Panc1 (cell line): ENCODE data around the gene DNAL4. TPM values are rescaled to one million over a fixed set of nuclear protein-coding genes. Genes with fewer than 3 reads are reported as not detected.

Experiments used
- ATAC-seq: fragments of 200-7000 bp; cut with Tn5 transposase; 2 replicates; pipeline ENCODE4 v1.9.1; 2020; ENCODE audit warnings: mild to moderate bottlenecking, moderate library complexity
- BruUV-seq: library from RNA; stranded (reverse); fragments of 400-500 nt; replicated peaks from 2 replicates; lab custom pipeline; 2021; lab: Mats Ljungman, UMichigan
- CTCF ChIA-PET: fragments of 300-600 bp; sonication (Branson Sonifier 250); formaldehyde crosslinking; loops from one replicate; lab custom pipeline; 2022; ENCODE audit warnings: antibody characterized with exemption; lab: Charles Lee
- POLR2A ChIA-PET: fragments of 300-600 bp; sonication (Branson Sonifier 250); formaldehyde crosslinking; loops from one replicate; lab custom pipeline; 2022; ENCODE audit warnings: antibody characterized with exemption; lab: Charles Lee
- DNase-seq: peaks from one replicate; pipeline ENCODE4 v3.0.0-alpha.2; 2010; ENCODE audit warnings: low read depth, low spot score
- H3K27ac ChIP-seq: 2 replicates; pipeline ENCODE4 v1.5.1; 2011; ENCODE audit warnings: mild to moderate bottlenecking, low read length, inconsistent platforms
- H3K27me3 ChIP-seq: fragments of 200-500 bp; sonication (Bioruptor generic); 2 replicates; pipeline ENCODE4 v1.6.0; 2014; ENCODE audit warnings: low read length, inconsistent platforms; ENCODE audit not compliant: control insufficient read depth, insufficient read depth
- H3K36me3 ChIP-seq: fragments of 200-500 bp; sonication (Bioruptor generic); 2 replicates; pipeline ENCODE4 v1.5.1; 2014; ENCODE audit warnings: inconsistent platforms, mild to moderate bottlenecking, low read length, moderate library complexity; ENCODE audit not compliant: control insufficient read depth, insufficient read depth
- H3K4me1 ChIP-seq: 2 replicates; pipeline ENCODE4 v1.5.1; 2011; ENCODE audit warnings: inconsistent platforms, mild to moderate bottlenecking, low read length, moderate library complexity; ENCODE audit not compliant: control insufficient read depth, insufficient read depth
- H3K4me3 ChIP-seq, 2 experiments: 2 replicates each; pipeline ENCODE4 v1.5.1; 2011 to 2012; ENCODE audit warnings: low read depth in 2 of 2, low read length in 2 of 2, mild to moderate bottlenecking in 2 of 2, inconsistent platforms in 1 of 2, moderate library complexity in 1 of 2
- H3K9me3 ChIP-seq: fragments of 200-500 bp; sonication (Bioruptor generic); 2 replicates; pipeline ENCODE4 v1.5.1; 2014; ENCODE audit warnings: low read depth, mild to moderate bottlenecking, inconsistent platforms, low read length, moderate library complexity; ENCODE audit not compliant: control insufficient read depth, insufficient read depth
- POLR2AphosphoS5 ChIP-seq: IDR thresholded peaks from 2 replicates; pipeline ENCODE4 v1.6.1; 2012; ENCODE audit warnings: mild to moderate bottlenecking, low read depth, low read length, moderate library complexity
- SIN3A ChIP-seq: IDR thresholded peaks from 2 replicates; pipeline ENCODE4 v1.6.1; 2012; ENCODE audit warnings: low read depth, mild to moderate bottlenecking, low read length, moderate library complexity, borderline replicate concordance; ENCODE audit not compliant: insufficient read depth
- TCF7L2 ChIP-seq: IDR thresholded peaks from 2 replicates; pipeline ENCODE4 v1.6.1; 2011; ENCODE audit warnings: mild to moderate bottlenecking, low read depth, low read length, inconsistent platforms
- in situ Hi-C: cut with HindIII; loops from 2 replicates; pipeline ENCODE4 v1.10.0; 2016; ENCODE audit warnings: low sequenced_read_pairs, low pct_unique_long_range_greater_than_20kb
- intact Hi-C: fragments of 100-400 bp; cut with micrococcal nuclease; formaldehyde crosslinking; loops from one replicate; pipeline ENCODE4 v1.10.0; 2022; ENCODE audit not compliant: unreplicated experiment
- total RNA-seq: library from RNA; stranded (reverse); gene quantifications from one replicate; pipeline ENCODE4 v1.2.1, GENCODE V29; 2021; ENCODE audit not compliant: unreplicated experiment
- TF ChIP-seq, protein P1 (sequence below): fragments of 450-650 bp; IDR thresholded peaks from 2 replicates; pipeline ENCODE4 v1.5.1; 2017; ENCODE audit warnings: mild to moderate bottlenecking
- TF ChIP-seq, protein P2 (sequence below), 2 experiments: IDR thresholded peaks; 2 replicates each; pipeline ENCODE4 v1.6.1; 2011 to 2012; ENCODE audit warnings: low read depth in 2 of 2, control low read depth in 1 of 2, low read length in 1 of 2, mild to moderate bottlenecking in 1 of 2, moderate library complexity in 1 of 2; ENCODE audit not compliant: insufficient read depth in 1 of 2

DNAL4 gene
- total RNA-seq, 1 experiment from 2014 or later = 10.5 TPM

DNA sequence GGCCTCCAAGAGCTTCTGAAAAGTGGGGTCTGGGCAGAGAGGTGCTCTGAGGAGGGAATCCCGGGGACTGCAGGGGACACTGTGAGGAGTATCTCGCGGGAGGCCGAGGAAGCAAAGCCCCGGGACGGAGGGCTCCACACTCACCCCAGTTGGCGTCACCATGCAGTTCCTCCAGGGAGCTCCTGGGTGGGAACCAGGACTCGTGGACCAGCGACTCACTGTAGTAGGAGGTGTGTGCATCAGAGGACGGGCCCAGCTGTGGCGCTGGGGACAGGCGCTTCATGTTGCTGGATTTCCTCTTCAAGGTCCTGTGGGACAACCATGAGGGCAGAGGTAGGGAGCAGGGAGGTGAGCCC lies 42.9 kb downstream of the DNAL4 start:
- POLR2A ChIA-PET = no interaction called here
- in situ Hi-C loops = no loop called here
- H3K27ac ChIP-seq = no peak overlapping the region

DNA sequence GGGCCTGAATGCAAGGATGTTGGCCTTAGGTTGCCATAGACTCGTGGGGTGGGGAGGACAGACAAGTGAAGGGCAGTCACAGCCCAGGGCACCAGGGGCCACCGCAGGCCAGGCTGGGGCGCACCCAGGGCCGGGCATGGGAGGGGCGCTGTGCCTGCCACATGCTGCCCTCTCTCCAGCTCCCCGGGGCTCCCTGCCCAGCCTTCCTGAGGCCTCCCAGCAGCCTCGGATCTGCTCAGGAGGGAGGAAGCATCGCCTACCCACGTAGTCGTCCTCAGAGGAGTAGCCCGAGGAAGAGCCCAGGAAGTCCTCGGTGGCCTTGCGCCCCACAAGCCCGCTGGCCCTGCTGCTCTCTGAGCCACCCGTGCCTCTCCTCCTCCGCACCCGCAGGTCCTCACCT lies 43.3 kb downstream of the DNAL4 start:
- intact Hi-C loops = no loop called here
- in situ Hi-C loops = no loop called here
- Histone ChIP-seq H3K9me3 (no peaks in the 10 kb centered on the region), H3K27me3 (no peaks in the 10 kb centered on the region), H3K36me3 (no peaks in the 10 kb centered on the region), H3K4me3 (no peak overlapping the region), H3K27ac (no peak overlapping the region), H3K4me1 (peaks cover 5% of the 10 kb centered on the region; the same call in 1 of the 2 replicates)
- ATAC-seq = no peak
- no peak for DNase-seq
- TF ChIP-seq TCF7L2 (no peak), SIN3A (no peak), POLR2AphosphoS5 (no peak)
- TF ChIP-seq, protein P1, sequence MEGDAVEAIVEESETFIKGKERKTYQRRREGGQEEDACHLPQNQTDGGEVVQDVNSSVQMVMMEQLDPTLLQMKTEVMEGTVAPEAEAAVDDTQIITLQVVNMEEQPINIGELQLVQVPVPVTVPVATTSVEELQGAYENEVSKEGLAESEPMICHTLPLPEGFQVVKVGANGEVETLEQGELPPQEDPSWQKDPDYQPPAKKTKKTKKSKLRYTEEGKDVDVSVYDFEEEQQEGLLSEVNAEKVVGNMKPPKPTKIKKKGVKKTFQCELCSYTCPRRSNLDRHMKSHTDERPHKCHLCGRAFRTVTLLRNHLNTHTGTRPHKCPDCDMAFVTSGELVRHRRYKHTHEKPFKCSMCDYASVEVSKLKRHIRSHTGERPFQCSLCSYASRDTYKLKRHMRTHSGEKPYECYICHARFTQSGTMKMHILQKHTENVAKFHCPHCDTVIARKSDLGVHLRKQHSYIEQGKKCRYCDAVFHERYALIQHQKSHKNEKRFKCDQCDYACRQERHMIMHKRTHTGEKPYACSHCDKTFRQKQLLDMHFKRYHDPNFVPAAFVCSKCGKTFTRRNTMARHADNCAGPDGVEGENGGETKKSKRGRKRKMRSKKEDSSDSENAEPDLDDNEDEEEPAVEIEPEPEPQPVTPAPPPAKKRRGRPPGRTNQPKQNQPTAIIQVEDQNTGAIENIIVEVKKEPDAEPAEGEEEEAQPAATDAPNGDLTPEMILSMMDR = no peak
- TF ChIP-seq, protein P2, sequence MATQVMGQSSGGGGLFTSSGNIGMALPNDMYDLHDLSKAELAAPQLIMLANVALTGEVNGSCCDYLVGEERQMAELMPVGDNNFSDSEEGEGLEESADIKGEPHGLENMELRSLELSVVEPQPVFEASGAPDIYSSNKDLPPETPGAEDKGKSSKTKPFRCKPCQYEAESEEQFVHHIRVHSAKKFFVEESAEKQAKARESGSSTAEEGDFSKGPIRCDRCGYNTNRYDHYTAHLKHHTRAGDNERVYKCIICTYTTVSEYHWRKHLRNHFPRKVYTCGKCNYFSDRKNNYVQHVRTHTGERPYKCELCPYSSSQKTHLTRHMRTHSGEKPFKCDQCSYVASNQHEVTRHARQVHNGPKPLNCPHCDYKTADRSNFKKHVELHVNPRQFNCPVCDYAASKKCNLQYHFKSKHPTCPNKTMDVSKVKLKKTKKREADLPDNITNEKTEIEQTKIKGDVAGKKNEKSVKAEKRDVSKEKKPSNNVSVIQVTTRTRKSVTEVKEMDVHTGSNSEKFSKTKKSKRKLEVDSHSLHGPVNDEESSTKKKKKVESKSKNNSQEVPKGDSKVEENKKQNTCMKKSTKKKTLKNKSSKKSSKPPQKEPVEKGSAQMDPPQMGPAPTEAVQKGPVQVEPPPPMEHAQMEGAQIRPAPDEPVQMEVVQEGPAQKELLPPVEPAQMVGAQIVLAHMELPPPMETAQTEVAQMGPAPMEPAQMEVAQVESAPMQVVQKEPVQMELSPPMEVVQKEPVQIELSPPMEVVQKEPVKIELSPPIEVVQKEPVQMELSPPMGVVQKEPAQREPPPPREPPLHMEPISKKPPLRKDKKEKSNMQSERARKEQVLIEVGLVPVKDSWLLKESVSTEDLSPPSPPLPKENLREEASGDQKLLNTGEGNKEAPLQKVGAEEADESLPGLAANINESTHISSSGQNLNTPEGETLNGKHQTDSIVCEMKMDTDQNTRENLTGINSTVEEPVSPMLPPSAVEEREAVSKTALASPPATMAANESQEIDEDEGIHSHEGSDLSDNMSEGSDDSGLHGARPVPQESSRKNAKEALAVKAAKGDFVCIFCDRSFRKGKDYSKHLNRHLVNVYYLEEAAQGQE (IDR thresholded peaks at IDR 0.05; ENCODE audit: insufficient read depth in 1 of 2, low read depth in 2 of 2, low read length in 1 of 2) = no peak
- BruUV-seq = no TSS peak
- POLR2A ChIA-PET = no interaction called here
- CTCF ChIA-PET = no interaction called here

More for the DNA sequence above, 42.9 kb downstream of the DNAL4 start:
- no TSS peak for BruUV-seq
- Histone ChIP-seq H3K27me3 (no peaks in the 10 kb centered on the region), H3K4me3 (no peak overlapping the region), H3K9me3 (no peaks in the 10 kb centered on the region), H3K4me1 (peaks cover 5% of the 10 kb centered on the region; the same call in 1 of the 2 replicates), H3K36me3 (no peaks in the 10 kb centered on the region)
- intact Hi-C loops = no loop called here
- TF ChIP-seq, protein P2 (IDR thresholded peaks at IDR 0.05; ENCODE audit: insufficient read depth in 1 of 2, low read depth in 2 of 2, low read length in 1 of 2) = no peak
- TF ChIP-seq SIN3A = no peak
- TF ChIP-seq TCF7L2 = no peak
- no peak for TF ChIP-seq POLR2AphosphoS5
- TF ChIP-seq, protein P1 = no peak
- ATAC-seq = no peak
- CTCF ChIA-PET = no interaction called here
- no peak for DNase-seq
